B cell (primary cell): ENCODE results near the gene RABGAP1. TPM values are rescaled to one million over a fixed set of nuclear protein-coding genes. Genes with fewer than 3 reads are reported as not detected.

Experiments used
- ATAC-seq: fragments of 200-7000 bp; cut with Tn5 transposase; one replicate; pipeline ENCODE4 v1.10.0; 2021; ENCODE audit warnings: low read depth, mild to moderate bottlenecking, moderate number of reproducible peaks, moderate library complexity
- CTCF ChIA-PET: fragments of 350-600 bp; sonication (Branson Sonifier 250); formaldehyde crosslinking; loops from one replicate; lab custom pipeline; 2021; ENCODE audit warnings: antibody characterized with exemption, inconsistent platforms; lab: Charles Lee
- POLR2A ChIA-PET: fragments of 350-600 bp; sonication (Branson Sonifier 250); formaldehyde crosslinking; loops from one replicate; lab custom pipeline; 2021; ENCODE audit warnings: antibody characterized with exemption; lab: Charles Lee
- DNase-seq: peaks from one replicate; pipeline ENCODE4 v3.0.0; 2013
- H2AFZ ChIP-seq: 2 replicates; pipeline ENCODE4 v1.6.1; 2012; ENCODE audit warnings: mild to moderate bottlenecking, low read depth, low read length; ENCODE audit not compliant: insufficient read depth, poor library complexity, severe bottlenecking
- H3K27ac ChIP-seq, 2 donors: 1 replicate in 1 of 2; 2 replicates in 1 of 2; pipeline ENCODE4 v1.5.1; 2012 to 2013; ENCODE audit warnings: low read length in 2 of 2, mild to moderate bottlenecking in 2 of 2, moderate library complexity in 1 of 2
- H3K27me3 ChIP-seq, 4 experiments: fragments of 200-600 bp in 1 of 4; sonication (generic) in 1 of 4; replicated peaks in 1 of 4; 1 replicate in 2 of 4; 2 replicates in 2 of 4; pipeline versions ENCODE4 v1.6.1 to v1.7.0; 2013 to 2016; ENCODE audit warnings: low read length in 3 of 4, mild to moderate bottlenecking in 2 of 4, mixed read lengths in 1 of 4, moderate library complexity in 1 of 4; ENCODE audit not compliant: insufficient read depth in 4 of 4, control insufficient read depth in 3 of 4; ENCODE audit errors: control extremely low read depth in 1 of 4
- H3K36me3 ChIP-seq, 2 experiments: replicated peaks in 1 of 2; 1 replicate in 1 of 2; 2 replicates in 1 of 2; pipeline versions ENCODE4 v1.6.1 to v1.7.1; 2013; ENCODE audit warnings: low read length in 1 of 2; ENCODE audit not compliant: insufficient read depth in 2 of 2, control insufficient read depth in 1 of 2; ENCODE audit errors: control extremely low read depth in 1 of 2, extremely low read depth in 1 of 2
- H3K4me1 ChIP-seq, 2 donors: fragments of 200-600 bp in 1 of 2; sonication (generic) in 1 of 2; 1 replicate in 1 of 2; 2 replicates in 1 of 2; pipeline versions ENCODE4 v1.5.1 to v1.6.1; 2013 to 2017; ENCODE audit warnings: low read length in 2 of 2; ENCODE audit not compliant: control insufficient read depth in 2 of 2, insufficient read depth in 2 of 2
- H3K4me2 ChIP-seq: replicated peaks from 2 replicates; pipeline ENCODE3; 2012; ENCODE audit warnings: mild to moderate bottlenecking, low read depth, low read length; ENCODE audit not compliant: poor library complexity, severe bottlenecking
- H3K4me3 ChIP-seq, 5 experiments: fragments of 200-600 bp in 1 of 5; sonication (generic) in 1 of 5; 1 replicate in 3 of 5; 2 replicates in 2 of 5; pipeline versions ENCODE4 v1.5.1 to v1.7.0; 2011 to 2016; ENCODE audit warnings: low read length in 4 of 5, mild to moderate bottlenecking in 4 of 5, low read depth in 2 of 5, control low read depth in 1 of 5, moderate library complexity in 1 of 5; ENCODE audit not compliant: insufficient read depth in 1 of 5; ENCODE audit errors: control extremely low read depth in 1 of 5, extremely low read depth in 1 of 5
- H3K79me2 ChIP-seq: fragments of 200-600 bp; sonication (generic); one replicate; pipeline ENCODE4 v1.6.0; 2016; ENCODE audit warnings: low read length; ENCODE audit not compliant: control insufficient read depth, insufficient read depth
- H3K9ac ChIP-seq: fragments of 200-600 bp; sonication (generic); 2 replicates; pipeline ENCODE4 v1.6.1; 2017; ENCODE audit warnings: mild to moderate bottlenecking, low read length, moderate library complexity
- H3K9me3 ChIP-seq, 3 donors: one replicate each; pipeline versions ENCODE4 v1.6.1 to v1.7.1; 2013; ENCODE audit warnings: low read length in 2 of 3; ENCODE audit not compliant: control insufficient read depth in 2 of 3, insufficient read depth in 1 of 3; ENCODE audit errors: control extremely low read depth in 1 of 3
- H4K20me1 ChIP-seq: 2 replicates; pipeline ENCODE4 v1.6.0; 2012; ENCODE audit warnings: mild to moderate bottlenecking, low read length; ENCODE audit not compliant: insufficient read depth, control insufficient read depth, poor library complexity, severe bottlenecking
- H3K27ac Mint-ChIP-seq: one replicate; pipeline ENCODE4 v1.8.0; 2021; ENCODE audit warnings: mixed read lengths
- H3K27me3 Mint-ChIP-seq: one replicate; pipeline ENCODE4 v1.8.0; 2021; ENCODE audit warnings: mixed read lengths
- H3K4me1 Mint-ChIP-seq: one replicate; pipeline ENCODE4 v1.8.0; 2021; ENCODE audit warnings: mixed read lengths
- H3K4me3 Mint-ChIP-seq: one replicate; pipeline ENCODE4 v1.8.0; 2021; ENCODE audit warnings: mixed read lengths
- H3K9me3 Mint-ChIP-seq: one replicate; pipeline ENCODE4 v1.8.0; 2022; ENCODE audit warnings: mixed read lengths; ENCODE audit not compliant: insufficient read depth
- CTCF ChIP-seq: fragments of 200-600 bp; IDR thresholded peaks from one replicate; pipeline ENCODE4 v1.8.0; 2022; ENCODE audit warnings: antibody characterized with exemption, mild to moderate bottlenecking
- EZH2 ChIP-seq: IDR thresholded peaks from 2 replicates; pipeline ENCODE4 v1.6.1; 2012; ENCODE audit warnings: borderline replicate concordance, low read depth, mild to moderate bottlenecking, moderate library complexity, low read length; ENCODE audit not compliant: insufficient read depth, poor library complexity, severe bottlenecking
- WGBS: methylation state at CpG from one replicate; pipeline ENCODE4 v1.1.5; 2013; ENCODE audit warnings: missing lambda C conversion rate; ENCODE audit not compliant: insufficient coverage; 5-methylcytosine and 5-hydroxymethylcytosine counted together
- intact Hi-C: fragments of 100-400 bp; cut with micrococcal nuclease; formaldehyde crosslinking; loops from one replicate; pipeline ENCODE4 v1.10.0; 2022
- polyA plus RNA-seq: library from polyadenylated mRNA; depleted of rRNA; stranded (reverse); fragments of >200 nt; gene quantifications from 2 replicates; pipeline ENCODE4 v1.2.3, GENCODE V29; 2012
- total RNA-seq, 2 donors: library from RNA; stranded (reverse); fragments of 120-200 nt in 1 of 2; gene quantifications; 1 replicate in 1 of 2; 2 replicates in 1 of 2; pipeline versions ENCODE4 v1.2.3 to v1.2.4, GENCODE V29; 2013 to 2022

The RABGAP1 gene
- total and polyA plus RNA-seq, 2 donors (not counting 1 experiment from before 2014, with no cell fraction given), result 13.9 to 81.0 TPM

- no peak for ATAC-seq
- peaks cover 57% of the 10 kb centered on the region for H3K4me1 Mint-ChIP-seq
- peaks cover 1 to 38% of the 10 kb centered on the region in 2 experiments for H3K36me3 ChIP-seq
- H3K27ac Mint-ChIP-seq, result peak overlapping the region; percentile 7
- H4K20me1 ChIP-seq, result no peaks in the 10 kb centered on the region
- no peak overlapping the region for H3K27ac ChIP-seq
- no peaks in the 10 kb centered on the region for H3K27me3 Mint-ChIP-seq
- no peaks in the 10 kb centered on the region for H3K9me3 Mint-ChIP-seq
- DNase-seq, result no peak
- POLR2A ChIA-PET, result no interaction called here
- TF ChIP-seq EZH2 (no peak), CTCF (no peak)
- intact Hi-C loops, result no loop called here
- H3K4me3 Mint-ChIP-seq, result no peak overlapping the region
- H3K4me3 ChIP-seq, result no peak overlapping the region
- H2AFZ ChIP-seq, result no peak overlapping the region
- H3K9ac ChIP-seq, result no peak overlapping the region
- H3K27me3 ChIP-seq, result no peaks in the 10 kb centered on the region
- H3K4me2 ChIP-seq, result no peak overlapping the region
- no CpG with 5 or more reads among the region's 4 CpGs for WGBS
- H3K79me2 ChIP-seq, result no peaks in the 10 kb centered on the region
- peaks cover 20 to 32% of the 10 kb centered on the region in 2 donors for H3K4me1 ChIP-seq
- CTCF ChIA-PET, result interaction anchor here (0.7 to 5.7 kb wide), 2 partner anchors 158 to 262 kb away, joined by 5 to 41 read pairs; no protein-coding TSS in a partner anchor
- H3K9me3 ChIP-seq, result no peaks in the 10 kb centered on the region
Measured at GRCh38 chr9:123087359-123087888, 146.6 kb downstream of the RABGAP1 start.

DNA sequence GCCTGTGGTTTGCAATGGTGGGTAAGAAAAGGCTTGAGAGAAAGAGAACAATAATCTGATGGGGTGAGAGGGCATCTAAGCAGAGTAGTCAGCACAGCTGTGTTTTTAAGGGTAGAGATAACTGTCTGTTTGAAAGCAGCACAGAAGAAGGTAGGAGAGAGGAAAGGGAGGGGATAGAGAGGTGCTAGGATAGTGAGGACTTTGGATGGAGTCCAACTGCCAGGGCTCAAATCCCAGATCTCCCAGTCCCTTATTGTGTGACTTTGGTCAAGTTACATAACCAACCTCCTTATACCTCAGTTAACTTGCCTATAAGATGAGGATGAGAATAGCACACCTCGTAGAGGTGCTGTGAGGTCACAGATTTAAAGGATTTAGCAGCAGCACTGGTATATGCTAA lies 148.2 kb downstream of the RABGAP1 start:
- ChIA-PET POLR2A (no interaction called here), CTCF (interaction anchor here (1.4 to 8.7 kb wide), 5 partner anchors 7 to 260 kb away, joined by 5 to 63 read pairs (median 37); no protein-coding TSS in a partner anchor)
- peaks cover 6 to 37% of the 10 kb centered on the region in 2 experiments for H3K36me3 ChIP-seq
- no peaks in the 10 kb centered on the region for H3K9me3 Mint-ChIP-seq
- TF ChIP-seq CTCF (no peak), EZH2 (no peak)
- H3K4me3 ChIP-seq, result no peak overlapping the region
- H3K4me2 ChIP-seq, result no peak overlapping the region
- no peaks in the 10 kb centered on the region for H3K27me3 ChIP-seq
- DNase-seq (no peak), ATAC-seq (no peak)
- H3K27ac Mint-ChIP-seq, result peak overlapping the region; percentile 68
- no peak overlapping the region for H2AFZ ChIP-seq
- H3K4me3 Mint-ChIP-seq, result peak overlapping the region; percentile 6
- H3K4me1 Mint-ChIP-seq, result peaks cover 72% of the 10 kb centered on the region
- intact Hi-C loops, result no loop called here
- H3K9ac ChIP-seq, result no peak overlapping the region
- no peaks in the 10 kb centered on the region for H3K9me3 ChIP-seq
- H4K20me1 ChIP-seq, result no peaks in the 10 kb centered on the region
- H3K27ac ChIP-seq, result no peak overlapping the region
- no CpG with 5 or more reads among the region's 1 CpG for WGBS
- peaks cover 23 to 34% of the 10 kb centered on the region in 2 donors for H3K4me1 ChIP-seq
- H3K79me2 ChIP-seq, result no peaks in the 10 kb centered on the region
- no peaks in the 10 kb centered on the region for H3K27me3 Mint-ChIP-seq
